NCI-H526 treated with DMSO at 0.1 percent for 48 hours (cell line): ENCODE data around the gene USP17L10.
"Not testable (repeated sequence)": the region's sequence is repeated elsewhere in the genome, so short reads cannot be mapped to it uniquely, and the experiment has no call there.

Experiments
- DNase-seq: peaks from one replicate; lab custom pipeline; 2025; lab: John Stamatoyannopoulos, UW

USP17L10 gene

GRCh38 chr4:9210357-9210756 is at the start of gene USP17L10:
TSS of gene USP17L10 (plus strand) at chr4:9210657. CDS start at chr4:9210657, 0 bp downstream.
- not testable (repeated sequence) for DNase-seq

- DNase-seq = not testable (repeated sequence)
Measured at GRCh38 chr4:9165990-9166389, 44.5 kb upstream of the USP17L10 start.

- DNase-seq = not testable (repeated sequence)
Measured at GRCh38 chr4:9169791-9170459, 40.5 kb upstream of the USP17L10 start, which contains the start of gene FAM90A26. TSS of gene FAM90A26 (plus strand) at chr4:9170409. CDS start at chr4:9173173, 2,764 bp downstream.

- DNase-seq = not testable (repeated sequence)
Measured at GRCh38 chr4:9214701-9215100, 4.2 kb downstream of the USP17L10 start.

- not testable (repeated sequence) for DNase-seq
Measured at GRCh38 chr4:9215105-9215504, 4.6 kb downstream of the USP17L10 start, which contains the start of gene USP17L11. TSS of gene USP17L11 (plus strand) at chr4:9215405. CDS start at chr4:9215405, 0 bp downstream.

GRCh38 chr4:9219852-9220251 is 9.4 kb downstream of the USP17L10 start, which contains the start of gene USP17L12:
TSS of gene USP17L12 (plus strand) at chr4:9220152. CDS start at chr4:9220152, 0 bp downstream.
- not testable (repeated sequence) for DNase-seq

- DNase-seq = not testable (repeated sequence)
Measured at GRCh38 chr4:9224596-9224995, 14.1 kb downstream of the USP17L10 start, which contains the start of gene USP17L13. TSS of gene USP17L13 (plus strand) at chr4:9224896. CDS start at chr4:9224896, 0 bp downstream.

- not testable (repeated sequence) for DNase-seq
Measured at GRCh38 chr4:9230249-9230648, 19.8 kb downstream of the USP17L10 start.

- DNase-seq = not testable (repeated sequence)
Measured at GRCh38 chr4:9234085-9234484, 23.6 kb downstream of the USP17L10 start, which contains the start of gene USP17L15. TSS of gene USP17L15 (plus strand) at chr4:9234385. CDS start at chr4:9234385, 0 bp downstream.

- not testable (repeated sequence) for DNase-seq
Measured at GRCh38 chr4:9238461-9238860, 28.0 kb downstream of the USP17L10 start.

GRCh38 chr4:9243579-9243978 is 33.1 kb downstream of the USP17L10 start, which contains the start of gene USP17L17:
TSS of gene USP17L17 (plus strand) at chr4:9243879. CDS start at chr4:9243879, 0 bp downstream.
- not testable (repeated sequence) for DNase-seq

- DNase-seq = not testable (repeated sequence)
Measured at GRCh38 chr4:9247953-9248680, 37.7 kb downstream of the USP17L10 start, which contains the start of gene USP17L18. TSS of gene USP17L18 (plus strand) at chr4:9248630. CDS start at chr4:9248630, 0 bp downstream.

- DNase-seq = not testable (repeated sequence)
Measured at GRCh38 chr4:9253078-9253477, 42.6 kb downstream of the USP17L10 start, which contains the start of gene USP17L19. TSS of gene USP17L19 (plus strand) at chr4:9253378. CDS start at chr4:9253378, 0 bp downstream.

- DNase-seq = not testable (repeated sequence)
Measured at GRCh38 chr4:9257824-9258223, 47.4 kb downstream of the USP17L10 start, which contains the start of gene USP17L20. TSS of gene USP17L20 (plus strand) at chr4:9258124. CDS start at chr4:9258124, 0 bp downstream.
